ENCODE data around the gene ANO2.
"Not testable (repeated sequence)": the region's sequence is repeated elsewhere in the genome, so short reads cannot be mapped to it uniquely, and the experiment has no call there.

The ANO2 gene

GRCh38 chr12:5884866-5885265 lies 60.2 kb downstream of the ANO2 start:
- DNase-seq, result no peak

- DNase-seq, result no peak
Measured at GRCh38 chr12:5884285-5884684, 60.8 kb downstream of the ANO2 start.

- DNase-seq, result no peak
Measured at GRCh38 chr12:5882511-5883190, 62.4 kb downstream of the ANO2 start.

- no peak for DNase-seq
Measured at GRCh38 chr12:5881666-5882065, 63.4 kb downstream of the ANO2 start.

GRCh38 chr12:5881101-5881606 lies 63.9 kb downstream of the ANO2 start:
- no peak for DNase-seq

GRCh38 chr12:5875851-5876250 lies 69.2 kb downstream of the ANO2 start:
- DNase-seq, result no peak

GRCh38 chr12:5874514-5874913 lies 70.5 kb downstream of the ANO2 start:
- DNase-seq, result no peak

GRCh38 chr12:5873281-5873919 lies 71.7 kb downstream of the ANO2 start:
- no peak for DNase-seq

GRCh38 chr12:5872745-5873144 lies 72.3 kb downstream of the ANO2 start:
- no peak for DNase-seq

GRCh38 chr12:5871741-5872140 lies 73.3 kb downstream of the ANO2 start:
- no peak for DNase-seq

GRCh38 chr12:5870183-5870582 lies 74.9 kb downstream of the ANO2 start:
- DNase-seq, result no peak

- DNase-seq, result no peak
Measured at GRCh38 chr12:5868625-5869295, 76.3 kb downstream of the ANO2 start.

GRCh38 chr12:5865397-5865796 lies 79.7 kb downstream of the ANO2 start:
- no peak for DNase-seq

- no peak for DNase-seq
Measured at GRCh38 chr12:5864972-5865371, 80.1 kb downstream of the ANO2 start.

GRCh38 chr12:5864301-5864700 lies 80.8 kb downstream of the ANO2 start:
- DNase-seq, result no peak

- DNase-seq, result no peak
Measured at GRCh38 chr12:5861416-5861815, 83.6 kb downstream of the ANO2 start.

GRCh38 chr12:5856692-5857091 lies 88.4 kb downstream of the ANO2 start:
- DNase-seq, result no peak

- DNase-seq, result no peak
Measured at GRCh38 chr12:5846950-5847349, 98.1 kb downstream of the ANO2 start.

GRCh38 chr12:5840944-5841343 lies 104.1 kb downstream of the ANO2 start:
- no peak for DNase-seq

GRCh38 chr12:5830111-5830510 lies 114.9 kb downstream of the ANO2 start:
- DNase-seq, result peak; percentile 14

- DNase-seq, result peak; percentile 15
Measured at GRCh38 chr12:5827591-5827990, 117.5 kb downstream of the ANO2 start.

- not testable (repeated sequence) for DNase-seq
Measured at GRCh38 chr12:5825761-5826160, 119.3 kb downstream of the ANO2 start.

- not testable (repeated sequence) for DNase-seq
Measured at GRCh38 chr12:5818877-5819276, 126.2 kb downstream of the ANO2 start.

GRCh38 chr12:5817246-5817645 lies 127.8 kb downstream of the ANO2 start:
- no peak for DNase-seq
